Lower leg skin (tissue), 4 donors: ENCODE measurements around the gene ST6GALNAC2. TPM values are rescaled to one million over a fixed set of nuclear protein-coding genes. Genes with fewer than 3 reads are reported as not detected.

Experiments used
- DNase-seq, 2 donors: peaks; one replicate each; pipeline ENCODE4 v3.0.0-alpha.2; 2019; ENCODE audit warnings: low spot score in 2 of 2
- H3K4me3 ChIP-seq: fragments of 200-600 bp; sonication (generic); 2 replicates; pipeline ENCODE4 v1.5.1; 2017; ENCODE audit warnings: mild to moderate bottlenecking, low read depth; ENCODE audit not compliant: poor library complexity, severe bottlenecking
- POLR2A ChIP-seq, 2 donors: fragments of 450-650 bp; IDR thresholded peaks; one replicate each; pipeline ENCODE4 v1.6.1; 2016 to 2017; ENCODE audit warnings: antibody characterized with exemption in 2 of 2, mild to moderate bottlenecking in 1 of 2, moderate library complexity in 1 of 2
- WGBS, 2 donors: methylation state at CpG; one replicate each; pipeline ENCODE4 v1.1.5; 2018; 5-methylcytosine and 5-hydroxymethylcytosine counted together
- intact Hi-C: fragments of 100-400 bp; cut with DNase I; formaldehyde crosslinking; loops from one replicate; pipeline ENCODE4 v1.15.0; 2023; ENCODE audit warnings: low total_unique reads
- total RNA-seq, 4 donors: library from RNA; depleted of rRNA; stranded (reverse); fragments of >200 nt; gene quantifications; one replicate each; pipeline ENCODE4 v1.1.0, GENCODE V29; 2016
- TF ChIP-seq, protein P1 (sequence below), 3 donors: fragments of 450-650 bp; IDR thresholded peaks; one replicate each; pipeline ENCODE4 v1.5.1; 2016; ENCODE audit warnings: antibody characterized with exemption in 3 of 3, mild to moderate bottlenecking in 3 of 3, moderate library complexity in 2 of 3

ST6GALNAC2 gene
- total RNA-seq, 4 donors from 2014 or later: 64.8 to 101 (median 76.5) TPM

DNA sequence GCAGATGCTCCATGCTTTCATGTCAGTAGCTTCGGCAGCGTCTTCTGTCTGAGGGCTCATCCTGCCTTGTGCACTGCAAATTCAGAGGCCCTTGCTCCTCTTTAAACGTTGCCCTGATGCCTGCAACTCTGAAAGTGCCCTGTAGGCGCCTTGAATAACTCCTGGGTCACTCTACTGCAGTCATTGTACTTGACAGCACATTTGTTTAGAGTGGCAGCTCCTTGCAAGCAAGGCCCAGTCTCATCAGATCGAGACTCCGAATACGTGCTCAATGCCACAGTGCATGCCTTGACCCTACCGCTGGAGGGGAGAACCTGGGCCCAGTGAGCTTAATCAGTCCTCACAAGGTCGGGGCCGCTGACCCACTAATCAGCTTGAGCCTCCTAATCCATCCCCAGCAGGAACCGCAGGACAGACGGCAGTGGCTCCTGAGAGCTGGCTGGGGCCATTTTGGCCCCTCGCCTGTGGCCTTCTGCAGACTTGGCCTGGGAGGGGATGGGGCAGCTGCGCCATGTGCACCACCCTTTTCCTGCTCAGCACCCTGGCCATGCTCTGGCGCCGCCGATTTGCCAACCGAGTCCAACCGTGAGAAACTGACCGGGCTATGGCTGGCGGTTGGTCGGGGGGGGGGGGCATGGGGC lies 45.9 kb downstream of the ST6GALNAC2 start, which contains the start of gene PRCD:
Gene PRCD (plus strand): TSS at position 414 of the 641 bp plus-strand sequence. CDS start 98 bp downstream, at position 512.
- 75 to 83% methylated on average over 18 to 22 of the region's 22 CpGs for WGBS, 2 donors
- DNase-seq: peak in 1 of 2 donors; percentile 83
- no peak within 1 kb of the TSS for H3K4me3 ChIP-seq
- TF ChIP-seq POLR2A (IDR thresholded peaks at IDR 0.05): no peak
- TF ChIP-seq, protein P1, sequence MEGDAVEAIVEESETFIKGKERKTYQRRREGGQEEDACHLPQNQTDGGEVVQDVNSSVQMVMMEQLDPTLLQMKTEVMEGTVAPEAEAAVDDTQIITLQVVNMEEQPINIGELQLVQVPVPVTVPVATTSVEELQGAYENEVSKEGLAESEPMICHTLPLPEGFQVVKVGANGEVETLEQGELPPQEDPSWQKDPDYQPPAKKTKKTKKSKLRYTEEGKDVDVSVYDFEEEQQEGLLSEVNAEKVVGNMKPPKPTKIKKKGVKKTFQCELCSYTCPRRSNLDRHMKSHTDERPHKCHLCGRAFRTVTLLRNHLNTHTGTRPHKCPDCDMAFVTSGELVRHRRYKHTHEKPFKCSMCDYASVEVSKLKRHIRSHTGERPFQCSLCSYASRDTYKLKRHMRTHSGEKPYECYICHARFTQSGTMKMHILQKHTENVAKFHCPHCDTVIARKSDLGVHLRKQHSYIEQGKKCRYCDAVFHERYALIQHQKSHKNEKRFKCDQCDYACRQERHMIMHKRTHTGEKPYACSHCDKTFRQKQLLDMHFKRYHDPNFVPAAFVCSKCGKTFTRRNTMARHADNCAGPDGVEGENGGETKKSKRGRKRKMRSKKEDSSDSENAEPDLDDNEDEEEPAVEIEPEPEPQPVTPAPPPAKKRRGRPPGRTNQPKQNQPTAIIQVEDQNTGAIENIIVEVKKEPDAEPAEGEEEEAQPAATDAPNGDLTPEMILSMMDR (IDR thresholded peaks at IDR 0.05): no peak
- intact Hi-C loops: no loop called here

- TF ChIP-seq POLR2A (IDR thresholded peaks at IDR 0.05): no peak
- TF ChIP-seq, protein P1 (IDR thresholded peaks at IDR 0.05): no peak
- 86% methylated on average over 8 to 9 of the region's 9 CpGs for WGBS, 2 donors
- intact Hi-C loops: no loop called here
- DNase-seq: peak in 1 of 2 donors; percentile 80
- H3K4me3 ChIP-seq: no peak overlapping the region
Observed at GRCh38 chr17:76538941-76539570, 46.6 kb downstream of the ST6GALNAC2 start.

- intact Hi-C loops: no loop called here
- H3K4me3 ChIP-seq: peak overlapping the region; percentile 24
- DNase-seq: no peak
- TF ChIP-seq, protein P1 (IDR thresholded peaks at IDR 0.05): no peak
- no peak for TF ChIP-seq POLR2A (IDR thresholded peaks at IDR 0.05)
- whole genome bisulfite sequencing, 2 donors: 49 to 64% methylated on average over 17 to 25 of the region's 37 CpGs
Observed at GRCh38 chr17:76538281-76538931, 47.3 kb downstream of the ST6GALNAC2 start.

DNA sequence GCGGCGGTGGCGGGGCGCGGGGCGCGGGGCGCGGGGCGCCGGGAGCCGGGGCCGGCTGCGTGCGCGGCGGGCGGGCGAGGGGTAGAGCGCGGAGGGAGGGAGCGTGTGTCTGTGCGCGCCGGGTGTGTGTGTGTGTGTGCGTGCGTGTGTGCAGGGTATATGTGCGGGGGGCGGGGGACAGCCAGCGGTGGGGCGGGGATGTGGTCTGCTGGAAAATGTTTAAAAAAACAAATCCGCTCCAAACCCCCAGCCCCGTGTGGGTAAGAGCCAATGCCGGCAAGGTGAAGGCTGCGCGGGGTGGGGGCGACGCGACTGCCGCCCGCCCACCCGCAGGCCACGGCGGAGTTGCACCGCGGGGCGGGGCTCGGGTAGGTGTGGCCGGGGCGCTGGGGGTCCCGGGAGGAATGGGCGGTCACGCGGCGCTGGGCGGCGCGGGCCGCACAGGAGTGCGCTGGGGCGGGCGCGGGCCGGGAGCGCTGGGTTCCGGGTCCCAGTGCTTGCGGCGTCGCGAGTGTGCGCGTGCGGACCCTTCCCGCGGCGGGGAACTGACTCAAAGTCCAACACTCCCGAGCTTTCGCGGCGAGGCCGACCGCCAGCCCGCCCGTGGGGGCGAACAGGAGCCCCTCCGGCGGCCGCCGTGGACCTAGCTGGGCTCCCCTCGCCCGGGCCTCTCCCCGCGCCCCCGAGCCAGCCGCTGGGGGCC lies 47.9 kb downstream of the ST6GALNAC2 start, which contains the start of gene CYGB:
Gene CYGB (minus strand): TSS at position 132 of the 703 bp plus-strand sequence. CDS start 167 bp downstream, outside the sequence.
- DNase-seq: no peak
- intact Hi-C loops: no loop called here
- TF ChIP-seq, protein P1 (IDR thresholded peaks at IDR 0.05): no peak
- TF ChIP-seq POLR2A (IDR thresholded peaks at IDR 0.05): no peak
- WGBS, 2 donors: 1 to 2% methylated on average over 34 to 37 of the region's 95 CpGs
- H3K4me3 ChIP-seq: peak within 1 kb of the TSS; percentile 24

- DNase-seq: no peak
- intact Hi-C loops: no loop called here
Observed at GRCh38 chr17:76537288-76537577, 48.4 kb downstream of the ST6GALNAC2 start.

More at GRCh38 chr17:76537288-76537577, 48.4 kb downstream of the ST6GALNAC2 start:
- WGBS, 2 donors: 0% methylated on average over 6 of the region's 26 CpGs; no CpG with 5 or more reads in 1 of the 2 donors
- TF ChIP-seq POLR2A (IDR thresholded peaks at IDR 0.05): no peak
- TF ChIP-seq, protein P1 (IDR thresholded peaks at IDR 0.05): no peak
- no peak overlapping the region for H3K4me3 ChIP-seq
